BJ (cell line): Measurements from ENCODE around the gene ZNF185. TPM values are rescaled to one million over a fixed set of nuclear protein-coding genes. Genes with fewer than 3 reads are reported as not detected.

Source experiments
- CTCF ChIA-PET: fragments of 350-600 bp; formaldehyde crosslinking; extraction: SDS; loops from one replicate; lab custom pipeline; 2021; ENCODE audit warnings: antibody characterized with exemption, inconsistent platforms; lab: Yijun Ruan, JAX
- POLR2A ChIA-PET: fragments of 300-600 bp; sonication (Branson Sonifier 250); formaldehyde crosslinking; extraction: SDS; loops from one replicate; lab custom pipeline; 2021; ENCODE audit warnings: antibody characterized with exemption; lab: Charles Lee
- DNase-seq: peaks from one replicate; pipeline ENCODE4 v3.0.0-alpha.2; 2011; ENCODE audit warnings: low read depth
- H3K27me3 ChIP-seq: 2 replicates; pipeline ENCODE4 v1.6.0; 2011; ENCODE audit warnings: low read length; ENCODE audit not compliant: control insufficient read depth, insufficient read depth
- H3K36me3 ChIP-seq: 2 replicates; pipeline ENCODE4 v1.5.1; 2011; ENCODE audit warnings: low read length; ENCODE audit not compliant: control insufficient read depth, insufficient read depth
- H3K4me3 ChIP-seq: 2 replicates; pipeline ENCODE4 v1.5.1; 2011; ENCODE audit warnings: low read depth, mild to moderate bottlenecking, control low read depth, low read length
- CTCF ChIP-seq: IDR thresholded peaks from 2 replicates; pipeline ENCODE4 v1.5.1; 2011; ENCODE audit warnings: low read depth, mild to moderate bottlenecking, control low read depth, inconsistent platforms, low read length, moderate library complexity; ENCODE audit not compliant: insufficient read depth
- polyA plus RNA-seq: library from polyadenylated mRNA; depleted of rRNA; stranded (reverse); fragments of >200 nt; gene quantifications from 2 replicates; pipeline ENCODE4 v1.2.3, GENCODE V29; 2011

The ZNF185 gene
- polyA plus RNA-seq, 1 experiment = 8.3 TPM

DNA sequence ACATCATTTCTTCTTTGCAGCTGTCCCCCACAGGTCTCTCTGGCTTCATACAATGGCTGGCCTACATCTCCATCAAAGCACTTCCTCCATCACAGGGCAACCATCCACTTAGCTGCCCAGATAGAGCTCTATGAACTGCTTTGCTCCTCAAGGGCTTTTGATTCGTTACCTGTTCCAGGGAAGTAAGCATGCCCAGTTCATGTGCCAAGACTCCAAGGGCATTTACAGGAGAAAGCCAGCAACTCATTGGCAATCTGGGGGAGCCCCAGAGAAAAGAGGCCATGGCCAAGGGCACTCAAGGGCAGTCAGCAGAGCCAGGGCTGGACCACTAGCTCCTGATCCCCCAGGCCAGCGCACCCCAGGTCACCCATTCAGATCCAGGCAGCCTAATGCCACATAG, 24.5 kb upstream of the ZNF185 start:
- Histone ChIP-seq H3K27me3 (no peaks in the 10 kb centered on the region), H3K36me3 (no peaks in the 10 kb centered on the region), H3K4me3 (no peak overlapping the region)
- no peak for DNase-seq
- CTCF ChIA-PET = no interaction called here
- POLR2A ChIA-PET = no interaction called here
- TF ChIP-seq CTCF = no peak

GRCh38 chrX:152876931-152877840, 20.7 kb upstream of the ZNF185 start:
- Histone ChIP-seq H3K27me3 (no peaks in the 10 kb centered on the region), H3K4me3 (no peak overlapping the region), H3K36me3 (no peaks in the 10 kb centered on the region)
- ChIA-PET CTCF (no interaction called here), POLR2A (no interaction called here)
- no peak for TF ChIP-seq CTCF
- DNase-seq = no peak

- Histone ChIP-seq H3K36me3 (no peaks in the 10 kb centered on the region), H3K27me3 (no peaks in the 10 kb centered on the region; the same call in 1 of the 2 replicates), H3K4me3 (no peak overlapping the region)
- POLR2A ChIA-PET = no interaction called here
- CTCF ChIA-PET = interaction anchor here (1.1 kb wide), 1 partner anchor 58 kb away, joined by 3 read pairs; no protein-coding TSS in a partner anchor
- no peak for TF ChIP-seq CTCF
- DNase-seq = no peak
Observed at GRCh38 chrX:152878976-152879755, 18.7 kb upstream of the ZNF185 start.

DNA sequence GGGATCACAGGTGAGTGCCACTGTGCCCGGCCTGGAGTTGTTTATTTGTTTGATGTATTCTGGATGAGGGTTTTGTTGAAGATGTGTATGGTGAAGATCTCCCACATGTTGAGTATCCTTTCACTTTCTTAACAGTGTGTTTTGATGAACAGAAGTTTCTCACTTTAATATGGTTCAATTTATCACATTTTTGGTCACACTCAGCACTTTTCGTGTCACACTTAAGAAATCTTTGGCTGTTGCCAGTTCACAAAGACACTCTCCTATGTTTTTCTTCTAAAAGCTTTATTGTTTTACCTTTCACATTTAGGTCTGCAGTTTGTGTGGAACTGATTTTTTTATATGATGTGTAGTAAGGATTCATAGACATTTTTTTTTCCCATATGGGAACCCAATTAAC, 16.6 kb upstream of the ZNF185 start:
- no peaks in the 10 kb centered on the region; the same call in 1 of the 2 replicates for H3K27me3 ChIP-seq
- ChIA-PET CTCF (no interaction called here), POLR2A (no interaction called here)
- DNase-seq = no peak
- H3K4me3 ChIP-seq = no peak overlapping the region
- H3K36me3 ChIP-seq = no peaks in the 10 kb centered on the region
- TF ChIP-seq CTCF = no peak

GRCh38 chrX:152884171-152884570, 13.7 kb upstream of the ZNF185 start:
- ChIA-PET CTCF (no interaction called here), POLR2A (no interaction called here)
- no peak for TF ChIP-seq CTCF
- no peak overlapping the region for H3K4me3 ChIP-seq
- DNase-seq = no peak
- no peaks in the 10 kb centered on the region for H3K36me3 ChIP-seq
- H3K27me3 ChIP-seq = no peaks in the 10 kb centered on the region; the same call in 1 of the 2 replicates
